GM12801 (cell line): ENCODE results near the gene KIF20B.

Source experiments
- CTCF ChIP-seq: IDR thresholded peaks from one replicate; pipeline ENCODE4 v1.5.1; 2011; ENCODE audit warnings: control low read depth; ENCODE audit not compliant: insufficient read length; ENCODE audit errors: extremely low read depth

KIF20B gene

DNA sequence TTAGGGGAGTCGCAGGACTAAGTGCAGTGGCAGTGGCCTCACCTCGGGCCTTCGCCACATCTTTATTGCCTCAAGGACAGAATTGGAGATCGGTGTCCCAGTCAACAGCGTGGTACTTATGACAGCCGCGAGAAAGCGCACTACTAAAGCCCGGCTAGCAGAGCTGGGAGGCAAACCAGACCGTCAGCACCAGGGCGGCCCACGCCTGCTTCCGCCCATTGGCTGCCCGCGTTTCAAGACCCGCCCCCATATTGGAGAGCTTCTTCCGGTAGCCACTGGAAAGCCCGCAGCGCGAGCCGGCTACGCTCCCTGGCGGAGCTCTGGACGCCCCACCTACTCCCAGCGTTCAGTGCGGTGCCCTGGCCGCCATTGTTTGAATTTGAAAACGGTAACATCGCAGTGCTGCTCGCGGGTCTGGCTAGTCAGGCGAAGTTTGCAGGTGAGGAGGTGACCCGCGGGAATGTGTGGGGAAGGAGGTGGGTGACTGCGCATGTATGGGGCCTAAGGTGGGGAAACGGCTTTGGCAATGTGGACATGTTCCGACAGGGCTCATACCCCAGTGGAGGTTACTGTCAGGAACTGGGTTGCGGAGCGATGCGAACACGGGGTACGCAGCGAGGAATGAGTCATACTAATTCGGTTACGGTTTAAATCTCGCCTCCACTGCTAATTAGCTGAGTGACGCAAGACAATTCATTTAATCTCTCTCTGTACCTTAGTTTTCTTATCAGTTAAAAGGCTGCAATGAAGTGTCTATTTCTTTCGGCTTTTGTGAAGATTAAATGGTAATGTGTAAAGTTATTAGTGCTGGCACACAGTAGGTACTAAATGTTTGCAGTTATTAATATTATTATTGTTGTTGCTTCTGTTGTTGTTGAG lies at the start of gene KIF20B:
KIF20B (plus strand) TSS at position 349 of the 879 bp plus-strand sequence. CDS start 3,705 bp downstream, outside the sequence.
- TF ChIP-seq CTCF, result no peak

DNA sequence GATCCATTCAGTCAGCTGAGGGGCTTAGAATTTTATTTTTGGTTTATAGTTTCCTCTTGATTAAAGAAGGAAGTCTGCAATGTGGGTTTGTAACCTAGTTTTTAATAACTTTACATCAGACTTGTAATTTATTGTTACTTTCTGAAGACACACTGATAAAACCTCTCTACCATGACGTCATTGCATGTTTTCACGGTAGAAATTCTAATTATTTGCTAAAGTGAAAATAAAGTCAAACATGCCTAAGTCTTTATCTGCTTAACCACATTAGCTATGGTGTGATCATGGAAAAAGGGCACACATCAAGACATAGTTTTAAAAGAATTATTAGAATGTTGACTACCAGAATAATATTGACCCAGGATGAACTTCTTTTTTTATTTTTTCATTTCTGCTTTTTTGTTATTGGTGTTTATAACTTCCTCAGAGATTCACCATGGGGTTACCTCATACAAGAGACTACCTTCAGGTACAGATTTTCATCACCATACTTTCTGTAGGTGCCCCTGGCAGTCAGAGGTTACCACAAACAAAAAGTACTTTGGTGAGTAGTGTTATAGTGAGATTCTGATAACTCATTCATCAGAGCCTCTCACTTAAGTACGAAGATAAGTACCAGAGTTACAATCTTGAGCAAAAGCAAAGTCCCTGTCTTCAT lies 49.3 kb upstream of the KIF20B start:
- TF ChIP-seq CTCF, result no peak

DNA sequence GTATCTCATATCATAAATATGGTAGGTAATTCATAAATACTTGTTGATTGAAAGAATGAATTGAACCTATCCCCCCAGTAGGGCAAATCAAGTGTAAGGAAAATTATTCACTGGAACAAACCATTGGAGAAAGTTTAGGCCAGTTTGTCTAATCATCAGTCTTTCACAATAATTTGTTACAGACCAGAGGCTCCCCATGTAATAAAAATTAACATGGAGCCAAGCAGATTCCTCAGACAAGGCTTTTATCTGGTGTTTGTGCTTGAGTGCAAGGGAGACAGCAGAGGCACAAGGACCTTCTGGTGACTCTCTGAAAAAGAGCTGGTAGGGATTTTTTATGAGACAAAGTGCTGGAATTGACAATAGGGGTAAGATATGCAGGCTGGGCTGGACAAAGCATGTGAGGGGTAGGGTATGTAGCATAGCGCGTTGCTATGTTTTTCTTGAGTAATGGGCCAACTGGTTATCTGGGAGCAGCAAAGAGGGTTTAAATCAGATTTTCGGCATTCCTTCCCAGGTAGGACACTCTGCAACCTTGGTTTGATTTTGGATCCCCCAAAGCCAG lies 48.5 kb upstream of the KIF20B start:
- no peak for TF ChIP-seq CTCF

GRCh38 chr10:89653410-89653869 lies 48.0 kb upstream of the KIF20B start:
- no peak for TF ChIP-seq CTCF

- TF ChIP-seq CTCF, result no peak
Observed at GRCh38 chr10:89655722-89656121, 45.7 kb upstream of the KIF20B start.

GRCh38 chr10:89657302-89657701 lies 44.1 kb upstream of the KIF20B start:
- TF ChIP-seq CTCF, result no peak
